ENCODE measurements around the gene GJC3.

- peak; percentile 3 for TF ChIP-seq POLR2A (IDR thresholded peaks at IDR 0.05; ENCODE audit: low read length)
- no peak for TF ChIP-seq GATA1 (IDR thresholded peaks at IDR 0.05; ENCODE audit: low read depth, low read length)
Measured at GRCh38 chr7:99919814-99920112, 9.7 kb downstream of the GJC3 start.
